Osteocyte (in vitro differentiated cells): ENCODE measurements around the gene SUMO3. TPM values are rescaled to one million over a fixed set of nuclear protein-coding genes. Genes with fewer than 3 reads are reported as not detected.

Source experiments
- DNase-seq: peaks from one replicate; pipeline ENCODE4 v3.0.0; 2021; ENCODE audit warnings: mixed read lengths; ENCODE audit not compliant: unreplicated experiment; ENCODE audit errors: extremely low spot score
- H3K27ac Mint-ChIP-seq: one replicate; pipeline ENCODE4 v1.8.0; 2021; ENCODE audit warnings: mild to moderate bottlenecking, mixed read lengths; ENCODE audit not compliant: unreplicated experiment
- H3K27me3 Mint-ChIP-seq: one replicate; pipeline ENCODE4 v1.8.0; 2021; ENCODE audit warnings: mixed read lengths; ENCODE audit not compliant: unreplicated experiment
- H3K36me3 Mint-ChIP-seq: one replicate; pipeline ENCODE4 v1.8.0; 2021; ENCODE audit warnings: mixed read lengths; ENCODE audit not compliant: unreplicated experiment
- H3K4me1 Mint-ChIP-seq: one replicate; pipeline ENCODE4 v1.8.0; 2021; ENCODE audit warnings: mixed read lengths; ENCODE audit not compliant: unreplicated experiment
- H3K4me3 Mint-ChIP-seq: one replicate; pipeline ENCODE4 v1.8.0; 2021; ENCODE audit warnings: mild to moderate bottlenecking, moderate library complexity, mixed read lengths; ENCODE audit not compliant: unreplicated experiment
- H3K9me3 Mint-ChIP-seq: one replicate; pipeline ENCODE4 v1.8.0; 2021; ENCODE audit warnings: mixed read lengths; ENCODE audit not compliant: unreplicated experiment
- total RNA-seq: library from RNA; stranded (reverse); gene quantifications from 2 replicates; pipeline ENCODE4 v1.2.1, GENCODE V29; 2021
- TF ChIP-seq, protein P1 (sequence below): fragments of 200-600 bp; sonication (generic); IDR thresholded peaks from 2 replicates; pipeline ENCODE4 v1.5.0; 2021; ENCODE audit warnings: antibody characterized with exemption, mild to moderate bottlenecking, moderate library complexity

SUMO3 gene
- total RNA-seq, 1 donor from 2014 or later = 69.6 TPM

- TF ChIP-seq, protein P1, sequence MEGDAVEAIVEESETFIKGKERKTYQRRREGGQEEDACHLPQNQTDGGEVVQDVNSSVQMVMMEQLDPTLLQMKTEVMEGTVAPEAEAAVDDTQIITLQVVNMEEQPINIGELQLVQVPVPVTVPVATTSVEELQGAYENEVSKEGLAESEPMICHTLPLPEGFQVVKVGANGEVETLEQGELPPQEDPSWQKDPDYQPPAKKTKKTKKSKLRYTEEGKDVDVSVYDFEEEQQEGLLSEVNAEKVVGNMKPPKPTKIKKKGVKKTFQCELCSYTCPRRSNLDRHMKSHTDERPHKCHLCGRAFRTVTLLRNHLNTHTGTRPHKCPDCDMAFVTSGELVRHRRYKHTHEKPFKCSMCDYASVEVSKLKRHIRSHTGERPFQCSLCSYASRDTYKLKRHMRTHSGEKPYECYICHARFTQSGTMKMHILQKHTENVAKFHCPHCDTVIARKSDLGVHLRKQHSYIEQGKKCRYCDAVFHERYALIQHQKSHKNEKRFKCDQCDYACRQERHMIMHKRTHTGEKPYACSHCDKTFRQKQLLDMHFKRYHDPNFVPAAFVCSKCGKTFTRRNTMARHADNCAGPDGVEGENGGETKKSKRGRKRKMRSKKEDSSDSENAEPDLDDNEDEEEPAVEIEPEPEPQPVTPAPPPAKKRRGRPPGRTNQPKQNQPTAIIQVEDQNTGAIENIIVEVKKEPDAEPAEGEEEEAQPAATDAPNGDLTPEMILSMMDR = no peak
- Mint-ChIP-seq H3K4me3 (no peak overlapping the region), H3K4me1 (no peaks in the 10 kb centered on the region), H3K27me3 (no peaks in the 10 kb centered on the region), H3K36me3 (peaks cover 42% of the 10 kb centered on the region), H3K27ac (no peak overlapping the region), H3K9me3 (no peaks in the 10 kb centered on the region)
- DNase-seq = no peak
Measured at GRCh38 chr21:44855572-44855971, 37.7 kb upstream of the SUMO3 start.

DNA sequence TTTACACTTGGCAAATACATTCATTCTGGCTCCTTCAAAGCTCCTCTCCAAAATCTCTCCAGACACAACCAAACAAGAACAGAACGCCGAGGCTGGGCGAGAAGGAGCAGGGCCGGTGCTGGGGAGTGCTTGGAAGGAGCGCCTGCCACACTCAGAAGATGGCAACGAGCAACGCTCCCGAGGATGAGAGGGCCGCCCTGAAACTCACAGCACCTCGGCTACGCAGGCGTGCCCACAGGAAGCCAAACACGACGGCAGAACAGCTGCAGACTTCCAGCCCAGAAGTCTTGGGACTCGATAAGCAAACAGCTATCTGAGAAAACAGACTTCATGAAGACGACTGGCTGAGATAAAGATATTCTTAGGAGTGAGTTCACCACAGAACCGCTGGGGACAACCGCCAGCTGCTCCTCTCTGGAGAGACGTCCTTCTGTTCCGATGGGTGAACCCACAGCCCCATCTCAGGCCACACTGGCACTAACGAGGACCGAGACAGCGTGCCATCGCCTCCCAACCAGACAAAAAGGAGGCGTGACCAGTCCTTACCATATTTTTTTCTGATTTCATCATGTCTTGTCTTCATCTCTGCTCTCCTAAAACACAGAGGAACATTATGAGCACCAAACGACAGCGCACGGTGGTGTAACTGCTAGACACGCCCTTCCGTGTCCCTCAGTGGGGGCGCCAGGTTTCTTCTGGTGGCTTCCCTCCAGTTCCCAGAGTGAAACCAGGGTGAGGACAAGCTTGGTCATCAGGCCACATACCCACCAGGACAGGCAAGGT is 37.0 kb upstream of the SUMO3 start:
- H3K27ac Mint-ChIP-seq = no peak overlapping the region
- no peaks in the 10 kb centered on the region for H3K27me3 Mint-ChIP-seq
- H3K36me3 Mint-ChIP-seq = peaks cover 48% of the 10 kb centered on the region
- no peaks in the 10 kb centered on the region for H3K9me3 Mint-ChIP-seq
- TF ChIP-seq, protein P1 = no peak
- no peak overlapping the region for H3K4me3 Mint-ChIP-seq
- no peaks in the 10 kb centered on the region for H3K4me1 Mint-ChIP-seq
- DNase-seq = no peak

- TF ChIP-seq, protein P1 = no peak
- Mint-ChIP-seq H3K27me3 (no peaks in the 10 kb centered on the region), H3K4me3 (no peak overlapping the region), H3K27ac (no peak overlapping the region), H3K36me3 (peaks cover 49% of the 10 kb centered on the region), H3K4me1 (no peaks in the 10 kb centered on the region), H3K9me3 (no peaks in the 10 kb centered on the region)
- no peak for DNase-seq
Measured at GRCh38 chr21:44854391-44854663, 36.5 kb upstream of the SUMO3 start.

DNA sequence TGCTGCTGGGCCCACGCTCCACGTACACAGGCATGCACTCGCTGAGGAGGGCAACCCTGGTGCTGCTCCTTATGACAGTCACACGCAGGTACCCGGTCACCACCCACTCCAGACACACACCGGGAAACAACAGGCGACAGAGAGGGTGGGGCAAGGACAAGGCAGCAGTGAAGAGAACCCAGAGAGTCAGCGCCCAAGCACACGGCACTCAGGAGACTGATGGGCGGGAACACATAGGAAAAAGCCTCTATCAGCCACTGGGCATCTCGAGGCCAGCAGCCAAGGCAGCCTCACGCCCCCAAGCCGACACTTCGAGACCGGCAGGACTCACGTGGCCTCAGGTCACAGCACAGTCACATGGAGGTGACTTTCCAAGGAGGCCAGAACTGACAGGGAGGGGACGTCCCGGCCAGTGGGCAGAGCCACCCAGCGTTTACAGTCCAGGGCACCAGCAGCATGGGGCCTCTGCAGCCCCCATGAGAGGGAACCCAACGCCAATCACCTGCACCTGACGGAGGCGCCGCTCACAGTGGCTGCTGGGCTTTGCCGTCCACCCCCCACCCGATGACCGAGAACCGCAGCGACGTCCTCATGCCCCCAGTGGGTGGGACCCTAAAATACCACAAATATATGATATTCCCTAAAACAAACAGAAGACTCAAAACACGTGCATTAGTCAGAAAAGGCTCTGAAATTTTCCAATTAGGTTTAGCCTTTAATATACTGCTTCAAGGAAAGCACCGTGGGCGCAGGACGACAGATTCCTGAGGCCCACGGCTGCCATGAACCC is 35.9 kb upstream of the SUMO3 start:
- H3K9me3 Mint-ChIP-seq = no peaks in the 10 kb centered on the region
- TF ChIP-seq, protein P1 = no peak
- no peak overlapping the region for H3K4me3 Mint-ChIP-seq
- DNase-seq = no peak
- no peak overlapping the region for H3K27ac Mint-ChIP-seq
- H3K36me3 Mint-ChIP-seq = peaks cover 48% of the 10 kb centered on the region
- no peaks in the 10 kb centered on the region for H3K4me1 Mint-ChIP-seq
- no peaks in the 10 kb centered on the region for H3K27me3 Mint-ChIP-seq

- H3K9me3 Mint-ChIP-seq = no peaks in the 10 kb centered on the region
- no peaks in the 10 kb centered on the region for H3K27me3 Mint-ChIP-seq
- H3K4me3 Mint-ChIP-seq = no peak overlapping the region
- peaks cover 40% of the 10 kb centered on the region for H3K36me3 Mint-ChIP-seq
- peaks cover 10% of the 10 kb centered on the region for H3K4me1 Mint-ChIP-seq
- TF ChIP-seq, protein P1 = no peak
- no peak overlapping the region for H3K27ac Mint-ChIP-seq
- DNase-seq = no peak
Measured at GRCh38 chr21:44850905-44851657, 33.2 kb upstream of the SUMO3 start.
